HG02852 (cell line): ENCODE results near the gene GMEB2.
"Not testable (repeated sequence)": the region's sequence is repeated elsewhere in the genome, so short reads cannot be mapped to it uniquely, and the experiment has no call there.

Source experiments
- ATAC-seq: cut with Tn5 transposase; IDR thresholded peaks from one replicate; pipeline ENCODE4 v1.9.1; 2021; ENCODE audit warnings: mild to moderate bottlenecking, moderate library complexity; ENCODE audit not compliant: unreplicated experiment

GMEB2 gene

DNA sequence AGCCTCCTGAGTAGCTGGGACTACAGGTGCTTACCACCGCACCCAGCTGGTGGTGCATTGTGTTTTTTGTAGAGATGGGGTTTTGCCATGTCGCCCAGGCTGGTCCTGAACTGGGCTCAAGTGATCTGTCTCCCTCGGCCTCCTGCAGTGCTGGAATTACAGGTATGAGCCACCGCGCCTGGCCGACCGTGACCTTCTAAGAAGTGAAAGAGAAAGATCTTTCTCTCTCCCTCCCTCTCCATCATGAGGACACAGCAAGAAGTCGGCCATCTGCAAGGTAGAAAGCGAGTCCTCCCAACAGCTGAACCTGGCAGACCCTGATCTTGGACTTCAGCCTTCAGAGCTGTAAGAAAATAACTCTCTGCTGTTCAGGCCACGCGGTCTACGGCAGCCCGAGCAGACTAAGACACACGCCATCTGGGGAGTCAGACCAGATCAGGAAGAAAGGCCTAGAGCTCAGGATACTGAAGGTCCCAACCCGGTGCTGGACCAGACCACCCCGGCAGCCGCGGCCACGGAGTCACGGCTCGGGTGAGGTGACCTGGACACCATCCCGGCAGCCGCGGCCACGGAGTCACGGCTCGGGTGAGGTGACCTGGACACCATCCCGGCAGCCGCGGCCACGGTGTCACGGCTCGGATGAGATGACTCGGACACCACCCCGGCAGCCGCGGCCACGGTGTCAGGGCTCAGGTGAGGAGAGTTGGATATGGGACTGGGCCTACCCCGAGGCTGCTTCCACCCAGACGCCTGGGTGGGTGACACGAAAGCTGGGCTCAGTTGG, 9.6 kb downstream of the GMEB2 start:
- ATAC-seq, result no peak

DNA sequence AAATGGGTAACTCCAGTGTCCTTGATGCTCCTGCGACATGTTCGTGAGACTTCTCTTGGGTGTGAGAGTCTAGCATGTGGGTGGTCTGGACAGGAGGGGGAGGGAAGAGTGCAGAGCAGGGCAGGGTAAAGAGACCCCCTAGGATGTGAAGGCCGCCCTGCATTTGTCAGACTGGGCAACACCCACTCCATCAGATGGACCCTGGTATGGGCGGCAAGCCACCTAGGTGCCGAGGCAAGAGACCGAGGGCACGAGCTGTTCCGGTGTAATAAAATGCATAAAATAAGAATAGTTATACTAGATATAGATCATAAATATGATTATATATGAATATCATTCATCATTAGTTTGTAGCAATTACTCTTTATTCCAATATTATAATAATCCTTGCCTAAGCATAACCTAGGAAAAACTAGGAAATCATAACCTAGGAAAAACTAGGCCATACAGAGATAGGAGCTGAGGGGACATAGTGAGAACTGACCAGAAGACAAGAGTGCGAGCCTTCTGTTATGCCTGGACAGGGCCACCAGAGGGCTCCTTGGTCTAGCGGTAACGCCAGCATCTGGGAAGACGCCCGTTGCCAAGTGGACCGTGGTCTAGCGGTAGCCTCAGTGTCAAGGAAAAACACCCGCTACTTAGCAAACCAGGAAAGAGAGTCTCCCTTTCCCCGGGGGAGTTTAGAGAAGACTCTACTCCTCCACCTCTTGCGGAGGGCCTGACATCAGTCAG, 12.9 kb downstream of the GMEB2 start:
- not testable (repeated sequence) for ATAC-seq

DNA sequence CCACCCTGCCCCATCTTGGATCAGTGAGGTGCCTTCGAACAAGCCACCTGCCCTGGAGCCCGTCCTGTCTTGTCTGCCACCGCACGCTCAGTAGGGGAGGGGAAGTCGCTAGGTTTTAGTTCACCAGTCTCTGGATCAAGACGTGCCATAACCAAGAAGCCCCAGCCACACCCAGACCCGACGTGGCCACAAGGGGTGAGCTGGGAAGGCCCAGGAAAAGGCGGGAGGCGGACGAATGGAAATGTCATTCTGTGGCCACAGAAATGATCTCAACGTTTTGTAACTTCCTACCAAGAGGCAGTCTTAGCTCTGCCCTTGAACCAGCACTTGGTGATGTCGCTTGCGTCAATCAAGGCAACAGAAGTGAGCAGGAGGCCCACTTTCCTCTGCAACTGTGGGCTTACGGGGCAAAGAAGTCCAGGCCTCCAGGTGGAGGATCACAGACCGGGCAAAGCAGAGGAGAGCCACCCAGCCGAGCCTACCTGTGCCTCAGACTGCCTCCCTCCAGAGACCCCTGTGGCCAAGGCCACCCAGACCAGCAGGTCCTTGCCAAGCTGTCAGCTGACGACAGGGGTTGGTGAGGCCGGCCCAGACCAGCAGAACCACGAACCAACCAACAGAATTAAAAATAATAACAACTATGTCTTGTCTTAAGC, 14.5 kb downstream of the GMEB2 start:
- no peak for ATAC-seq

DNA sequence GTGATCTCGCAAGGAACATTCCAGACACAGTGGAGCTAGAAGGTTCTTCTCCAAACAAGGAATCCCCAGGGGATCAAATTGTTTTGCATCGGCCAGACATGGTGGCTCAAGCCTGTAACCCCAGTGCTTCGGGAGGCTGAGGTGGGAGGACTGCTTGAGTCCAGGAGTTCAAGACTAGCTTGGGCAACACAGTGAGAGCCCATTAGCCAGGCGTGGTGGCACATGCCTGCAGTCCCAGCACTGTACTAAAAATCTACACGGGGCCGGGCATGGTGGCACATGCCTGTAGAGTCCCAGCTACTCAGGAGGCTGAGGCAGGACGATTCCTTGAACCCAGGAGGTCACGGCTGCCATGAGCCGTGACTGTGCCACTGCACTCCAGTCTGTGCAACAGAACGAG, 15.3 kb downstream of the GMEB2 start:
- ATAC-seq, result no peak

DNA sequence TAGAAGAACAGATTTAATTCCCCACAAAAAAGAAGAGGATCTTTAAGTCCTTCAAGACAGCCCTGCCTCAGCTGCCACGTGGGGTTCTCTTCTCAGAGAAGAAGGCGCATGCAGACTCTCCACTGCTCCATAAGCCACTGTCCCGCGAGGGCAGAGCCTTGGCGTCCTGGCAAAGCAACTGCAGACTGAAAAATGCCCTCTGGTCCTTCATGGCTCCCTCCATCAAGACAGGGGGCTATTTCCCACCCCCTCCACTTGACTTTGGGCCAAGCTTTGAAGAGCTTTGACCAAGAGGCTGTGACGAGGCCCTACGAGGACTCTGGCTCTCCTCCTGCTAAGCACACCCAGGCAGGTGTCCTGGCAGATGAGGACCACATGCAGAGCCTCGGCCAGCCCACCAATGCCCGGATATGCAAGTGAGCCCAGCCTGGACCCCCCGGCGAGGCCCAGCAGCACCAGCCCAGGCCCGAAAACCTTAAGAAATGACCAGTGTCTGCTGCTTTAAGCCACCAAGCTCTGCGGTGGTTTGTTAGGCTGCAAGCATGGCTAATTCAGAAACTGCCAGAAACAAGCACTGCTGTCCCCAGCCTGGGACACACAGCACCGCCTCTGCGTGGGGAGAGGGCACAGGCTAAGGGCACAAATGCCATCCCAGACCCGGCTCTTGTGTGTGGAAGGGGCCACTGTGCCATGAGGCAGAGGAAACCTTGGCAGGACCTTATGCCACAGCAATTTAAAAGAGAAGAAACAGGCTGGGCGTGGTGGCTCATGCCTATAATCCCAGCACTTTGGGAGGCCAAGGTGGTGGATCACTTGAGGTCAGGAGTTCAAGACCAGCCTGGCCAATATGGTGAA, 16.1 kb downstream of the GMEB2 start:
- ATAC-seq, result no peak

DNA sequence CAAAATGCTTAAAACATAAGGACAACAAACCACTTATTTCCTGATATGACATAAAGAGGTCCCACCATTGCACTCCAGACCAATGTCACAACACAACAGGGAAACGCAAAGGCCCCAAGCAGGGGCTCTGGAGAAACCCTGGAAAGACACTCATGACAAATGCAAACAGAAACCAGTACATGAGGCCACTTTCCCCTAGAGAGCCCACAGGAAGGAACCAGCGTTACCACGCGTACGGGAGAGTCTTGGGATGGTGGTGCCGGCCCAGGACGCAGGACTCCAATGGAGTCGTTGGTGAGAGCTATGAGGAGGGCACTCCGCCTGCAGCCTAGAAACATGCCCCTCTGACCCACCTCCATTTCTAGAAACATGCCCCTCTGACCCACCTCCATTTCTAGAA, 20.2 kb downstream of the GMEB2 start:
- ATAC-seq, result no peak

DNA sequence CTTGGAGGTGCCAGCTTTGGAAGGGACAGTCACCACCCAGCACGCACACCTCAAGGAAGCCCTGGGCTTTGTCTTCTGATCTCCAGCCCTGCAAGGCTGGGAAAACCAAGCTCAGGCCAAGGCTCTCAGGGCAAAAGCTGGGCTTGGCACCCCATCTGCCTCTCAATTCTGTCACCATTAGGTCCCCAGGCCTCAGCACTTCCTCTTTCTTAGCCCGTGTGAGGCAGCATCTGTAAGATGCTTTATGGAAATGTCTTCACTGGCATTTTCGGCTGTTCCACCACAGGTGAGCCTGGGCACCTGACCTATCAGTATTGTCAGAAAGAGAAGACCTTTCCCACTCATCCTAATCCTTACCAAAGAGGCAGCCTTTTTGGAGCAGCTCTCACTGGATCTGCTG, 24.6 kb downstream of the GMEB2 start:
- ATAC-seq, result no peak

DNA sequence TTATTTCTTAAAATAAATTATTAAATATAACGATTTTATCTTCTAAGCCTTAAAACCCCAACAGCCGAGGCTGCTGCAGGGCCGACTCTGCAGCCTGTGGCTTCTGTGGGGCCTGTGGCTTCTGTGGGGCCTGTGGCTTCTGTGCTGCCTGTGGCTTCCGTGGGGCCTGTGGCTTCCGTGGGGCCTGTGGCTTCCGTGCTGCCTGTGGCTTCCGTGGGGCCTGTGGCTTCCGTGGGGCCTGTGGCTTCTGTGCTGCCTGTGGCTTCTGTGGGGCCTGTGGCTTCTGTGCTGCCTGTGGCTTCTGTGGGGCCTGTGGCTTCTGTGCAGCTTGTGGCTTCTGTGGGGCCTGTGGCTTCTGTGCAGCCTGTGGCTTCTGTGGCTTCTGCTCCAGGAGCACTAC, 25.2 kb downstream of the GMEB2 start:
- not testable (repeated sequence) for ATAC-seq

DNA sequence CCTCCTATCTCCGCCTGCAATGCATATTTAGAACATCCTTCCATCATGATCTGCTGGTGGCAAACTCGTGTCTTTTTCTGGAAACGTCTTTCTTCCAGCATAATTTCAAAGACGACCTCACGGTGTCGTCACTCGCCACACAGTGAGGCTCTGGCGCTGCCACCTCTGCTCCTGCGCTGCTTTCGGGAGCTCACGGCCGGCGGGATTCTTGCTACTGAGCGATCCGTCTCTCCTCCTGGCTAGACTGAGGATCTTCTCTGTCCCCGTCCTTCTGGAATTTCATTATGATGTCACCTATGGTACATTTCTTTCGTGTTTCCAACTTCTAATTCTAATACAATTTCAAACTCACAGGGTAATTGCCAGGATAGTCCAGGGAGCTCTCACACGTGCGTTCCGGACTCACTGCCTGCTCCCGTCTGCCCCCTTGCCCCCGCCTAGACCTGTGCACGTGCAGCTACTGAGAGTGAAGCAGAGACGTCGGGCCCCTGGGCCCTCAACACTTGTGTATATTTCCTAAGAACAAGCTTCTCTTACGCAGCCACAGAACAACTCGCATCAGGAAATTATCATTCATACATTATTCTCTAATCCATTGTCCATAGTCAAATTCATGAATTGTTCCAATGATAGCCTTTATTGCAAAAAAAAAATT, 27.4 kb downstream of the GMEB2 start:
- no peak for ATAC-seq

DNA sequence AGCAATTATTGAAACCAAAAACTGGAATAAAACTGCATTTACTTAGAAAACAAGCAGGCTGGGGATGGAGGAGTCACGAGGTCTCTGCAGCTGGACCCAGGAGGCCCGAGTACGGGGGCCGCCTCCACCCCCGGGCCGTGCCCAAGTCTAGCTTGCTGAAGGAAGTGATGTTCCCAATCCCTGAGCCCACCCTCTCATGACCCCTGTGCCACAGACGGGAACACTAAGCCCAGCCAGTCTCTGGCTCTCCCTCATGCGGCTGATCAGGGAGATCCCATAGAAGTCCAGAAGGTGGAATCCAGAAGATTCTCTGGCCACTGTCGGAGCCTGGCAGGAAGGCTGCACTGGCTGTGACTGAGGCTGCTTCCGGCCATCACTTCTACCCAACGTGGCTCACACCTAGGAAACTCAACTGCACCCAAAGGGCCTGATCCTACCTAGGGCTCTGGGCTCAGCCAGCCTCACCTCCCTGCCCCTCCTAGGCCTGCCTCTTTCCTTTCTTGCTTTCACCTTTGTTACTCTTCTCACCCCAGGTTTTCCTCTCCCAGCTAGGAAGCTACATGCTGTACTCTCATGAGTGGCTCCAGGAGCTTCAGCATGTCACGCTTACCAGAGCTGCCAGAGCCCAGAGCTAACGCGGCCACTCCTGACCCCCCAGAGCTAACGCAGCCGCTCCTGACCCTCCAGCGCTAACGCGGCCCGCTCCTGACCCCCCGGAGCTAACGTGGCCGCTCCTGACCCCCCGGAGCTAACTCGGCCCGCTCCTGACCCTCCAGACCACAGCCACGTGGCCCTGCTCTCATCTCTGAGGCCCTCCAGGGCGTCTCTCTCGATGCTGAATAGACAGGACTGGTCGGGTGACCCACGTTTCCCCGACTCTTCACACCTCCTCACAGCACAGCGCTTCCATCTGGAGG, 28.2 kb downstream of the GMEB2 start:
- no peak for ATAC-seq

DNA sequence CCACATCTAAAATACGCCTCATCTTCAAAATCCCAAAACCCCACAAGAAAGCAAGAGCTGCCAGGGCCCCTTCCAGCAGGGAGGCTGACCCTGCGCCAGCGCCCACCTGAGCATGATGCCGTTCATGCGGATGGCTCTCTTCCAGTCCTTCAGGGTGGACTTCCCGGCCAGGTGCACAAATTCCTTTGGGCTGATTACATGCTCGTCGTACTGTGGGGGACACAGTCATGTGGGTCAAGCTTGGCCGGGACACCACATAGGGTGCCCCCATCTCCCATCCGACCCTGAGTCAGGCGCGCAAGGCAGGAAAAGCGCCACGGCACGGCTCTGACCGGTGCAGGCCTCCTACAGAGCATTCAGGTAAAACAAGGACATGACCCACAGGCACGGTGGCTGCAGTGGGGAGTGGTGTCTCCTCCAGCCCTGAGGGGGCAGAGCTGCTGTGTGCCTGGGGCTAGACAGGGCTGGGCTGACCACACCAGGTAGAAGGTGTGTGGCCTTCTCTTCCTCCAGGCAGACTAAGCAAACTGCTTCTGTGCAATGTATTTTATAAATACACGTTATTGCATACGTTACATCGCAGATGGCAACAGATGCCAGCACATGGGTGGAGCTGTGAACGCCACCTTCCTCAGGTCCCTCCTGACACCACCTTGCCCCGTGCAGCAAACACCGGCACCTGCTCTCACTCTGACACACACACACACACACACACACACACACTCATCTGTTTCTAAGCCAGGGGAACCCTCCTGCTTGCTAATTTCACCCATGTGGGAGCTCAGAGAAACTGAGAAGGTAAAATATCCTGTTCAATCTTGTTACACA, 29.0 kb downstream of the GMEB2 start:
- no peak for ATAC-seq

DNA sequence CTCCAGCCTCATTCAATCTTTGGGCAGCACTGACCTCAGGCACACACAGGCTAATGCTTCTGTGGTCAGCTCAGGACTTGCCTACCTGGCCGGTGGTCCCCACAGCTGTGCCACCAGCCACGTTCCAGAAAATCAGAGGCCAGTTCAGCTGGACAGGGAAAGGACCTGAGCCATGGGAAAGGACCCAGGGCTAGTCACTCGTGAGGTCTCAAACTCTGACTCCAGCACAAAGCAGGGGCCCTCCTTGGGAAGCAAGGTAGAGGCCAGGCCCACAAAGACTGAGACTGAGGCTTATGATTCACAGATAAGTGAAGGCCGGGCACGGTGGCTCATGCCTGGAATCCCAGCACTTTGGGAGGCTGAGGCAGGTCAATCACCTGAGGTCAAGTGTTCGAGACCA, 30.5 kb downstream of the GMEB2 start:
- no peak for ATAC-seq

DNA sequence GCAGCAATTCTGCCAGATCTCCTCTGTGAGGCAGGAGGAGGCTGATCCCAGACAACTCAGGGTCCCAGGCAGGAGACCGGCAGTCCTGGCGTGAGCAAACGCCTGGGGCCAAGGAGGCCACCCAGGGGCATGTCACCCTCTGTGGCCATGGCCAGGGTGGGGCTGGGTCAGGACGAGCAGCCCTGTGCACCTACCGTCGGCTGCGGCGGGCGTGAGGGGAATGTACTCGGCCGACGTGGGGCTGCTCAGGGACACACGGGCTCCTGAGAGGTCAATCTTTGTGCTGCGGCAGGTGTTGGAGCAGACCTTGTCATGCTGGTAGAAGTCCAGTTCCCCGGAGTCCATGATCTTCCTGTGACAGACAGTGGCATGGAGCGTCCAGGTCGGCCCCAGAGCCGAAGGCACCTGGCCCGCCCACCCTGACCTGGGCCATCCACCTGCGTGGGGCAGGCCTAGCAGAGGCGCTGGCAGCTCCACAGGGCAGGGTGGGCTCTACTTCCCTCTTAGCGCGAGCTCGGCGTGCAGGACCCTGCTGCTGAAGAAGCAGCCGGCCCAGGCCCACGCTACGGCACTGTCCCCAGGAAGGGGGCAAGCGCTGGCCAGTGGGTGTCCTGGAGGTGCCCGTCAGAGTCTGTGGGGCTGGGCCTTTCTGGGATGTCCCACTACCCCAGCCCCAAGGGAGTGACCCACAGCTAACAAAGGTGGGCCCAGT, 31.3 kb downstream of the GMEB2 start:
- ATAC-seq, result no peak

DNA sequence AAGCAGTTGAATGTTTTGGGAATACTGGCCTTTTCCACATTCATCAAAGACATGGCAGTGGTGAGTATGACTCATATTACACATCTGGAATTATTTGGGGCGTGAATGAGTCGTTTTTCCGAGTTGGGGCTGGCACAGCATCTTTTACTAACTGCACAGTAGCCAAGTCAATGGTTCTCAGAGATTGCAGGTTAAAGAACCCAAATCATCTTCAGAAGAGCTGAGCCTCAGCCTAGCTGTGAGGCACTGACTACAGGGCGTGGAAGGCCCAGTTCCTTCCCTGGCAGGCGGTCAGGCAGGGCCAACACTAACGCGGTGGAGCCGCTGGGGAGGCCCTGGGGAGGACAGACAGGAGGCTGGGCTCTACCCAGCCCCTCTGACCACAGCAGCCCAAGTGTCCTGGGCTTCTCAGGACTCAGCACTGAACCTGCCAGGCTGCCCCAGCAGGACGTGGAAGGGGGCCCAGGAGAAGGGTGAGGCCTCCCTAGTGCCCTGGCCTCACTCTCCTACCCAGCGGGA, 32.8 kb downstream of the GMEB2 start:
- no peak for ATAC-seq

DNA sequence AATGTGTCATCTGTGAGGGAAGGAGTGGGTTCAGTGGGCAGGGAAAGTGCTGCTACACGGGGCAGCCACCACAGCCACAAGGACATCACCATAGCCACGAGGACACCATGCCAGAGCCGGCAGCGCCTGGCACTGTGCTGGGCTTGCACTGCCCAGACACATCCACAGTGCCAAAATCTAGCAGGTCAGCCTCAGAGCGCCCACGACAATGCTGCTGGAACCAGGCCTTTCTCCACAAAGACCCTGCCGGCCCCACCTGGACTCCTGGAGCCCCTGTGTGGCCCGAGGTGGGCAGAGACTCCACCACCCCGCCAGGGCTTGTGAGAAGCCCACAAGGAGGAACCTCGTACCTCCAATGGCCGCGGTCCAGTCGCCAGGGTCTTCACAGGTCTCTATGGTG, 34.2 kb downstream of the GMEB2 start:
- no peak for ATAC-seq

DNA sequence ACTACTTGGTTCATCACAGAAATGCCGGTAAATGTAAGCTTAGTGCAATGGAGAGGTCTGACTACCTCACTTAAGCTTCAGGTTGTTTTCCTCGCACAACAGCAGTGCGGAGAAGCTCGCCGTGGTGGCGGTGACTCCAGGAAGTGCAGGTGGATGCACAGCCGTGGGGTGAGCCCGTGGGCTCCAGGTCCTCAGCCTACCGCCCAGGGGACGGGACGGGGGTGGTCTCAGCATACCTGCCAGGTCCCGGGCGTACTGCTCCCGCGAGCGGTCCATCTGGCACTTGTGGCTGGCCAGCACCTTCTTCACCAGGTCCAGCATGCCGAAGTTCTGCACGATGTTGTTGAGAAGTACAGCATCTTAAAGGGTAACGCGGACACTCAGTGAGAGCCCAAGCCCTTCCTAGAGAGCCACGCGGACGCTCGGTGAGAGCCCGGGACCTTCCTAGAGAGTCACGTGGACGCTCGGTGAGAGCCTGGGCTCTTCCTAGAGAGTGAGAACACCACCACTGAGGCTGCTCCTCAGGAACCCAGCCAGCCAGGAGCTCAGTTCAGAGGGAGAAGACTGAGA, 35.0 kb downstream of the GMEB2 start:
- no peak for ATAC-seq

DNA sequence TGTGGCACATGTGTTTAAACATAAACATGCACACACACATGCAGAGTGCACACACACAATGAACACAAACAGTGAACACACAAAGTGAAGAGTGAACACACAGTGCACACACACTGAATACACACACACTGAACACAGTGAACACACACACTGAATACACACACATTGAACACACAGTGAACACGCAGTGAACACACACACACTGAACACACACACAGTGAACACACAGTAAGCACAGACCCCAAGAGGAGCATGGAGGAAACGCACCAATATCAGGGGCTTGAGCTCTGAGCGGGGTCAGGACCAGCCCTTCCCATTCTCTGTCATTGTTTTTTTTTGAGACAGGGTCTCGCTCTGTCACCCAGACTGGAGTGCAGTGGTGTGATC, 35.8 kb downstream of the GMEB2 start:
- ATAC-seq, result no peak
